IMR-90 (cell line): ENCODE measurements around the gene PRCD. TPM values are rescaled to one million over a fixed set of nuclear protein-coding genes. Genes with fewer than 3 reads are reported as not detected.

Experiments used
- ATAC-seq: fragments of 200-7000 bp; cut with Tn5 transposase; 2 replicates; pipeline ENCODE4 v1.9.1; 2020; ENCODE audit warnings: low read depth, mild to moderate bottlenecking, moderate library complexity
- BruUV-seq: library from RNA; stranded (reverse); fragments of 400-500 nt; replicated peaks from 2 replicates; lab custom pipeline; 2021; lab: Mats Ljungman, UMichigan
- CTCF ChIA-PET: fragments of 300-600 bp; formaldehyde crosslinking; extraction: SDS; loops from one replicate; lab custom pipeline; 2021; ENCODE audit warnings: antibody characterized with exemption; lab: Yijun Ruan, JAX
- POLR2A ChIA-PET: fragments of 300-600 bp; sonication (Branson Sonifier 250); formaldehyde crosslinking; loops from one replicate; lab custom pipeline; 2022; ENCODE audit warnings: antibody characterized with exemption; ENCODE audit not compliant: unreplicated experiment; lab: Charles Lee
- DNase-seq: peaks from one replicate; pipeline ENCODE4 v3.0.0; 2013
- H2AFZ ChIP-seq: replicated peaks from 2 replicates; pipeline ENCODE3; 2013; ENCODE audit warnings: low read length, mild to moderate bottlenecking; ENCODE audit not compliant: poor library complexity
- H2AK5ac ChIP-seq: 2 replicates; pipeline ENCODE4 v1.6.1; 2013; ENCODE audit warnings: low read depth, low read length, inconsistent platforms
- H2AK9ac ChIP-seq: replicated peaks from 2 replicates; pipeline ENCODE3; 2013; ENCODE audit warnings: mild to moderate bottlenecking, low read depth, low read length, moderate library complexity; ENCODE audit not compliant: poor library complexity
- H2BK120ac ChIP-seq: 2 replicates; pipeline ENCODE4 v1.6.1; 2013; ENCODE audit warnings: low read depth, low read length, inconsistent platforms
- H2BK15ac ChIP-seq: 3 replicates; pipeline ENCODE4 v1.6.1; 2013; ENCODE audit warnings: low read depth, low read length, inconsistent platforms
- H2BK20ac ChIP-seq: 2 replicates; pipeline ENCODE4 v1.6.1; 2013; ENCODE audit warnings: low read depth, mild to moderate bottlenecking, inconsistent platforms, low read length, moderate library complexity
- H2BK5ac ChIP-seq: 2 replicates; pipeline ENCODE4 v1.6.1; 2013; ENCODE audit warnings: mild to moderate bottlenecking, low read depth, low read length, inconsistent platforms; ENCODE audit not compliant: poor library complexity, severe bottlenecking
- H3K14ac ChIP-seq: replicated peaks from 2 replicates; pipeline ENCODE4 v1.6.1; 2013; ENCODE audit warnings: low read depth, low read length, inconsistent platforms
- H3K18ac ChIP-seq: 2 replicates; pipeline ENCODE4 v1.6.1; 2013; ENCODE audit warnings: low read depth, low read length, control low read depth
- H3K23ac ChIP-seq: 2 replicates; pipeline ENCODE4 v1.6.1; 2013; ENCODE audit warnings: low read depth, low read length, inconsistent platforms
- H3K27ac ChIP-seq: 2 replicates; pipeline ENCODE4 v1.5.1; 2013; ENCODE audit warnings: mild to moderate bottlenecking, control low read depth, low read length; ENCODE audit not compliant: insufficient read depth
- H3K27me3 ChIP-seq: 2 replicates; pipeline ENCODE4 v1.6.1; 2013; ENCODE audit warnings: low read length; ENCODE audit not compliant: control insufficient read depth, insufficient read depth
- H3K36me3 ChIP-seq: 2 replicates; pipeline ENCODE4 v1.6.1; 2013; ENCODE audit warnings: low read length, mixed read lengths; ENCODE audit not compliant: control insufficient read depth, insufficient read depth
- H3K4ac ChIP-seq: 2 replicates; pipeline ENCODE4 v1.6.1; 2013; ENCODE audit warnings: low read depth, low read length, inconsistent platforms
- H3K4me1 ChIP-seq: 2 replicates; pipeline ENCODE4 v1.6.1; 2013; ENCODE audit warnings: low read length, mixed read lengths; ENCODE audit not compliant: control insufficient read depth, insufficient read depth
- H3K4me2 ChIP-seq: 2 replicates; pipeline ENCODE4 v1.6.1; 2013; ENCODE audit warnings: low read depth, mild to moderate bottlenecking, control low read depth, low read length, moderate library complexity
- H3K4me3 ChIP-seq: 2 replicates; pipeline ENCODE4 v1.5.1; 2013; ENCODE audit warnings: low read depth, mild to moderate bottlenecking, control low read depth, low read length, moderate library complexity; ENCODE audit not compliant: insufficient read depth
- H3K56ac ChIP-seq: 2 replicates; pipeline ENCODE4 v1.6.1; 2013; ENCODE audit warnings: low read length, inconsistent platforms; ENCODE audit not compliant: insufficient read depth; ENCODE audit errors: extremely low read depth
- H3K79me1 ChIP-seq, 2 experiments: 2 replicates each; pipeline ENCODE4 v1.6.1; 2013; ENCODE audit warnings: low read length in 2 of 2, inconsistent platforms in 1 of 2, low read depth in 1 of 2
- H3K9ac ChIP-seq: 2 replicates; pipeline ENCODE4 v1.6.1; 2013; ENCODE audit warnings: low read depth, low read length, control low read depth
- H3K9me1 ChIP-seq: 2 replicates; pipeline ENCODE4 v1.6.1; 2013; ENCODE audit warnings: low read length, inconsistent platforms; ENCODE audit not compliant: insufficient read depth
- H3K9me3 ChIP-seq: 2 replicates; pipeline ENCODE4 v1.6.1; 2013; ENCODE audit warnings: low read length; ENCODE audit not compliant: control insufficient read depth, insufficient read depth
- H4K20me1 ChIP-seq: 2 replicates; pipeline ENCODE4 v1.6.1; 2013; ENCODE audit warnings: low read length, inconsistent platforms; ENCODE audit not compliant: insufficient read depth
- H4K5ac ChIP-seq: 2 replicates; pipeline ENCODE4 v1.6.1; 2013; ENCODE audit warnings: mild to moderate bottlenecking, low read depth, low read length, control low read depth
- H4K8ac ChIP-seq, 2 experiments: 2 replicates each; pipeline ENCODE4 v1.6.1; 2013; ENCODE audit warnings: low read depth in 2 of 2, low read length in 2 of 2, control low read depth in 1 of 2, inconsistent platforms in 1 of 2
- H4K91ac ChIP-seq: 2 replicates; pipeline ENCODE4 v1.6.1; 2013; ENCODE audit warnings: low read depth, low read length, inconsistent platforms; ENCODE audit not compliant: insufficient read depth
- BHLHE40 ChIP-seq: fragments of 150-350 bp; IDR thresholded peaks from 2 replicates; pipeline ENCODE4 v1.6.1; 2016; ENCODE audit warnings: mild to moderate bottlenecking, low read depth, low read length
- CEBPB ChIP-seq: IDR thresholded peaks from 2 replicates; pipeline ENCODE4 v1.6.1; 2012; ENCODE audit warnings: low read depth, low read length, improper control_type of control experiment
- FOS ChIP-seq: fragments of 150-350 bp; IDR thresholded peaks from 2 replicates; pipeline ENCODE4 v1.6.1; 2016; ENCODE audit warnings: low read depth, low read length
- MXI1 ChIP-seq: IDR thresholded peaks from 2 replicates; pipeline ENCODE4 v1.6.1; 2012; ENCODE audit warnings: low read depth, mild to moderate bottlenecking, low read length, moderate library complexity, borderline replicate concordance
- NFE2L2 ChIP-seq: fragments of 150-350 bp; IDR thresholded peaks from 2 replicates; pipeline ENCODE4 v1.6.1; 2016; ENCODE audit warnings: low read depth, mild to moderate bottlenecking, low read length
- POLR2A ChIP-seq: IDR thresholded peaks from 2 replicates; pipeline ENCODE4 v1.6.1; 2012; ENCODE audit warnings: mild to moderate bottlenecking, low read depth, low read length
- RCOR1 ChIP-seq: IDR thresholded peaks from 2 replicates; pipeline ENCODE4 v1.6.1; 2012; ENCODE audit warnings: mild to moderate bottlenecking, low read length, improper control_type of control experiment; ENCODE audit not compliant: insufficient replicate concordance
- SMC3 ChIP-seq: fragments of 150-350 bp; IDR thresholded peaks from 2 replicates; pipeline ENCODE4 v1.6.1; 2016; ENCODE audit warnings: low read depth, mild to moderate bottlenecking, antibody characterized with exemption, low read length, moderate library complexity
- WGBS, 2 experiments: methylation state at CpG; one replicate each; pipeline versions ENCODE4 v1.1.5 to v1.1.7; 2013; ENCODE audit warnings: missing lambda C conversion rate in 2 of 2; ENCODE audit not compliant: insufficient read length in 1 of 2; ENCODE audit errors: extremely low coverage in 2 of 2; 5-methylcytosine and 5-hydroxymethylcytosine counted together
- dilution Hi-C: fragments of 300-500 bp; cut with HindIII; formaldehyde crosslinking; loops from one replicate; pipeline ENCODE4 v1.14.3; 2018; ENCODE audit warnings: low sequenced_read_pairs; ENCODE audit not compliant: unreplicated experiment
- in situ Hi-C: fragments of 300-500 bp; cut with MboI; formaldehyde crosslinking; loops from 3 replicates; pipeline ENCODE4 v1.14.3; 2019; ENCODE audit warnings: low sequenced_read_pairs, inconsistent platforms, mixed read lengths
- intact Hi-C: fragments of 100-400 bp; cut with micrococcal nuclease; formaldehyde crosslinking; loops from 2 replicates; pipeline ENCODE4 v1.10.0; 2022
- polyA plus RNA-seq, 3 experiments: library from polyadenylated mRNA; depleted of rRNA; stranded (reverse); fragments of >200 nt; gene quantifications; 2 replicates each; pipeline ENCODE4 v1.2.3, GENCODE V29; 2012; ENCODE audit warnings: low replicate concordance in 1 of 3
- total RNA-seq: library from RNA; depleted of rRNA; stranded (reverse); fragments of >200 nt; gene quantifications from 2 replicates; pipeline ENCODE4 v1.2.3, GENCODE V29; 2012
- TF ChIP-seq, protein P1 (sequence below): conservative IDR thresholded peaks from 2 replicates; pipeline ENCODE4 v1.5.1; 2012; ENCODE audit warnings: mild to moderate bottlenecking, low read depth, low read length, improper control_type of control experiment

PRCD gene
- total and polyA plus RNA-seq, 2 of the 4 experiments (the other 2 are of a cell fraction) = 0.32 TPM; not detected in 1

DNA sequence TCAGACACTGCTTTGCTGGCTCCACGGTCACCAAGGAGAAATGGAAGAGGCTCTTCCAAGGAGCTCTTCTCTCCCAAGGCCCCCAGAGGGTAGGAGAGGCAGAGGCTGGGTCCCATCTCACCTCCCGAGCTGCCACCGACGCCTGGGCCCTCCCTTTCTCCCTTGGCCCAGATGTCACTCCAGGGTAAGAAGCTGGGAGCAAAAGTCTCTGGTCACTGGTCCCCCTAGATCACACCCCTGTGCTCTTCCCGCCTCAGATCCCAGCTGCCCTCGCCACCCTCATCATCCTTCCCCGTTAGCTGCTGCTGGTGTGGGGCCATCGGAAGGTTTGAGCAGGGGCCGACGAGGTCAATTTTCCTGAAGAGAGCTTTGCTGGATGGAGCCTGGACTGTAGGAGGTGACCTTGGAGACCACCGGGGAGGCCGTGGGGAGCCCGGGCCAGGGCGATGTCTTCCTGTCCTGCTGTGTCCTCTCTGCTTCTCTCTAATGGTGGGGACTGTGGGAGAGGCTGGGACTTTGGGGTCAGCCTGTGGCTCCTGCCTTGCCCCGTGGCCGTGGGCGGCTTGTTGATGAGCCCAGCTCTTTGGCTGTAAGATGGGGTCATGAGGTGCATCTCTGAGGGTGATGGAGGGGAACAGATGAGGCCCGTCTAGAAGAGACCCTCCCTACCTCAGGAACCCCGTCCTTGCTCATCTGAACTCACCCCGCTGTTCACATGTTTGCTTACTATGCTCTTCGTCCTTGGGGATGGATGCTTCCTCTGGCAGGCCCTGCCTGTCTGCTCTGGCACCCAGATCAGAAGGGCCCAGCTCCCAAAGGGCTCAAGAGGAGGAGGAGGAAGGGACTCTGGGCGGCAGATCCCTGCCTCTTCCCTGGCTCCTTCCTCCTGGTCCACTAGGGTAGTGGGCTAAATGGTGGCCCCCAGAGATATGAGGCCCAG is 27.2 kb upstream of the PRCD start:
- Histone ChIP-seq H3K9me3 (no peaks in the 10 kb centered on the region), H2BK120ac (no peak overlapping the region), H2AK9ac (no peak overlapping the region), H3K4ac (no peak overlapping the region), H3K27me3 (peaks cover 5% of the 10 kb centered on the region), H3K14ac (no peak overlapping the region), H3K18ac (no peak overlapping the region), H4K5ac (no peak overlapping the region), H2BK5ac (no peak overlapping the region), H4K8ac (no peak overlapping the region), H3K4me2 (no peak overlapping the region), H3K4me1 (peaks cover 10% of the 10 kb centered on the region), H2AFZ (no peak overlapping the region), H3K4me3 (no peak overlapping the region), H3K9ac (no peak overlapping the region), H3K27ac (no peak overlapping the region), H4K91ac (no peak overlapping the region), H3K36me3 (no peaks in the 10 kb centered on the region), H3K56ac (no peak overlapping the region), H2BK15ac (no peak overlapping the region; the same call in 2 of the 3 replicates), H2AK5ac (peak overlapping the region; percentile 27; the same call in 1 of the 2 replicates), H4K20me1 (no peaks in the 10 kb centered on the region), H2BK20ac (no peak overlapping the region), H3K79me1 (no peaks in the 10 kb centered on the region), H3K9me1 (0 out of 2 replicates have a peak, but pooled peaks cover 5% of the 10 kb centered on the region), H3K23ac (no peak overlapping the region)
- no peak for TF ChIP-seq POLR2A
- TF ChIP-seq BHLHE40 = no peak
- TF ChIP-seq MXI1 = no peak
- no peak for TF ChIP-seq RCOR1
- TF ChIP-seq FOS = no peak
- no peak for TF ChIP-seq CEBPB
- TF ChIP-seq, protein P1, sequence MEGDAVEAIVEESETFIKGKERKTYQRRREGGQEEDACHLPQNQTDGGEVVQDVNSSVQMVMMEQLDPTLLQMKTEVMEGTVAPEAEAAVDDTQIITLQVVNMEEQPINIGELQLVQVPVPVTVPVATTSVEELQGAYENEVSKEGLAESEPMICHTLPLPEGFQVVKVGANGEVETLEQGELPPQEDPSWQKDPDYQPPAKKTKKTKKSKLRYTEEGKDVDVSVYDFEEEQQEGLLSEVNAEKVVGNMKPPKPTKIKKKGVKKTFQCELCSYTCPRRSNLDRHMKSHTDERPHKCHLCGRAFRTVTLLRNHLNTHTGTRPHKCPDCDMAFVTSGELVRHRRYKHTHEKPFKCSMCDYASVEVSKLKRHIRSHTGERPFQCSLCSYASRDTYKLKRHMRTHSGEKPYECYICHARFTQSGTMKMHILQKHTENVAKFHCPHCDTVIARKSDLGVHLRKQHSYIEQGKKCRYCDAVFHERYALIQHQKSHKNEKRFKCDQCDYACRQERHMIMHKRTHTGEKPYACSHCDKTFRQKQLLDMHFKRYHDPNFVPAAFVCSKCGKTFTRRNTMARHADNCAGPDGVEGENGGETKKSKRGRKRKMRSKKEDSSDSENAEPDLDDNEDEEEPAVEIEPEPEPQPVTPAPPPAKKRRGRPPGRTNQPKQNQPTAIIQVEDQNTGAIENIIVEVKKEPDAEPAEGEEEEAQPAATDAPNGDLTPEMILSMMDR = no peak
- no peak for TF ChIP-seq NFE2L2
- no peak for TF ChIP-seq SMC3
- no CpG with 5 or more reads among the region's 22 CpGs for WGBS, 2 experiments
- intact Hi-C loops = no loop called here
- ATAC-seq = no peak
- no peak for DNase-seq
- ChIA-PET POLR2A (no interaction called here), CTCF (no interaction called here)
- in situ Hi-C loops = no loop called here
- dilution Hi-C loops = no loop called here
- no TSS peak for BruUV-seq
